ENCODE results near the gene PSG1. TPM values are rescaled to one million over a fixed set of nuclear protein-coding genes. Genes with fewer than 3 reads are reported as not detected.
"Not testable (repeated sequence)": the region's sequence is repeated elsewhere in the genome, so short reads cannot be mapped to it uniquely, and the experiment has no call there.

The PSG1 gene
- total RNA-seq, 1 donor from 2014 or later, result 2.0 TPM

GRCh38 chr19:42882010-42882409 is 2.5 kb upstream of the PSG1 start:
- not testable (repeated sequence) for DNase-seq (ENCODE audit: extremely low read depth, low read depth, low spot score)

DNA sequence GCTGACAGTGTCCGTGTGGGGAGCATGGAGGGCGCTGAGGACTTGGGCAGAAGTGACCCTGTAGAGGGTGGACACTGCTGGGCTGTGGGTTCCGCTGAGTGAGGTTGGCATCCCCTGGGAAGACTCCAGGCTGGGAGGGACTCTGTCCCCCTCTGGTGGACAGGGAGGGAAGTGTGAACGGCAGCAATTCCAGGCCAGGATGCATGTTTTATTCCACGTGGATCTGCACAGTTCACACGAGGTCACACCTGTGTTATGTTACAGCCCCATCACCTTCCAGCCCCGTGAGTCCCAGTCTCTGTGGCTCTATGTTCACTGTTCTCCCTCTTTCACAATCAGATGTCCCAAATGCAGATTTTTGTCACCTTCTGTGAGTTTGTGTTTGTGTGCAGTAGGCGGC is 1.8 kb upstream of the PSG1 start:
- DNase-seq (ENCODE audit: extremely low read depth, low read depth, low spot score), result not testable (repeated sequence)

DNA sequence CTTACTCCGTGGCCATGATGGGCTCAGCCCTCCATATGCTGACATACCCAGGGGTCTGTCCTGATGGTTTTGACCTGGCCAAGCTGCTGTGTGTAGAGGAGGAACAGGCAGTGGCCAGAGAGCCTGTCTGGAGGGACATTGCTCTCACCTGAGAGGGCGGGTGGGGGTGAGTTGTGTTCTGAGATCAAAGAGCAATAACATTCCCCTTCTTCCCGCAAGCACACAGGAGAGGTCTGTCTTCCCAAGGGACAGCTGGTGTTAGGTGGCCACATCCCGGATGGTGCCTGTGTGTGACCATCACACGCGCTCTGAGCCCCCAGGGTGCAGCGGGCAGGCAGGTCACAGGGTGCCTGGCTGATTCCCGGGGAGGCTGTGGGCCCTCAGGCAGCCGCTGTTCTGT is 1.1 kb upstream of the PSG1 start:
- DNase-seq (ENCODE audit: extremely low read depth, low read depth, low spot score), result not testable (repeated sequence)

DNA sequence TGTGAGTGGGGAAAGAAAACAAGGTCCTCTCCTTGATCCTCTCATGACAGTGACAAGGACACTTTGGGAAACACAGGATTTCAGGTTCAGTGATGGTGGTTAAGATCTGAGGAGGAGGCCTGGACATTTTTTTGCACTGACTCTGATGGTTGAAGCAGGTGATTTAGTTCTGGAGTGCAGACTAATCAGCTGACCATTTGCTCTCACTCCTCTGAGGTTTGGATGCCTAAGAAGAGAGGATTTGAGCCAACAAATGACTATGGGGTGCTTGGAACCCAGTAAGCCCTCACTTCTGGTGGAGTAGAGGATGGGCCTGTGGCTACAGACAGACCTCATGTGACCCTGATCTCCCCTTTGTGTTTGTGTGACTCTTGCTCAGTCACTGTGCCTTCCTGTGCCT is 2.9 kb downstream of the PSG1 start:
- not testable (repeated sequence) for DNase-seq (ENCODE audit: extremely low read depth, low read depth, low spot score)

GRCh38 chr19:42875881-42876280 is 3.6 kb downstream of the PSG1 start:
- DNase-seq (ENCODE audit: extremely low read depth, low read depth, low spot score), result not testable (repeated sequence)

GRCh38 chr19:42874901-42875813 is 4.4 kb downstream of the PSG1 start:
- not testable (repeated sequence) for DNase-seq (ENCODE audit: extremely low read depth, low read depth, low spot score)

DNA sequence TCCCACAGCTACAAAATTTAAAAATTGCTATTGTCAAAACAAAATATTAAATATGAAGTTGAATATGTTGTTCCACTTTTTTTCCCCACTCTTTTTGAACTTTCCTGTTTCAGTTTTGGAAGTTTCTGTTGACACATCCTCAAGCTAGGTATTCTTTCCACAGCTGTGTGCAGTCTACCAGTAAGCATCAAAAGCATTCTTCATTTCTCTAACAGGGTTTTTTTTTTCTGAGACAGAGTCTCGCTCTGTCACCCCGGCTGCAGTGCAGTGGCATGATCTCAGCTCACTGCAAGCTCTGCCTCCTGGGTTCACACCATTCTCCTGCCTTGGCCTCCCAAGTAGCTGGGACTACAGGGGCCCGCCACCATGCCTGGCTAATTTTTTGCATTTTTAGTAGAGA is 5.4 kb downstream of the PSG1 start:
- not testable (repeated sequence) for DNase-seq (ENCODE audit: extremely low read depth, low read depth, low spot score)

- DNase-seq (ENCODE audit: extremely low read depth, low read depth, low spot score), result no peak
These were observed 6.9 kb downstream of the PSG1 start for GRCh38 chr19:42872608-42873007.

DNA sequence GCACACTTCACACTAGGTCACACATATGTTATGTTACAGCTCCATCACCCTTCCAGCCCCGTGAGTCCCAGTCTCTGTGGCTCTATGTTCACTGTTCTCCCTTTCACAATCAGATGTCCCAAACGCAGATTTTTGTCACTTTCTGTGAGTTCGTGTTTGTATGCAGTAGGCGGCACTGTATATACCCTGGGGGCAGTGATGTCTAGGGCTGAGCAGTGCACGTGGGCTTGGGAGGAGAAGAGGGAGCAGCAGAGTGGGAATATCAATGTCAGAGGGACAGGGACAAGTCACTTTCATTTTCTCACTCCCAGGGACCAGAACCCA is 22.0 kb downstream of the PSG1 start:
- DNase-seq (ENCODE audit: extremely low read depth, low read depth, low spot score), result no peak

- not testable (repeated sequence) for DNase-seq (ENCODE audit: extremely low read depth, low read depth, low spot score)
These were observed 22.5 kb downstream of the PSG1 start for GRCh38 chr19:42856866-42857543.

GRCh38 chr19:42854745-42855144 is 24.8 kb downstream of the PSG1 start:
- not testable (repeated sequence) for DNase-seq (ENCODE audit: extremely low read depth, low read depth, low spot score)

DNA sequence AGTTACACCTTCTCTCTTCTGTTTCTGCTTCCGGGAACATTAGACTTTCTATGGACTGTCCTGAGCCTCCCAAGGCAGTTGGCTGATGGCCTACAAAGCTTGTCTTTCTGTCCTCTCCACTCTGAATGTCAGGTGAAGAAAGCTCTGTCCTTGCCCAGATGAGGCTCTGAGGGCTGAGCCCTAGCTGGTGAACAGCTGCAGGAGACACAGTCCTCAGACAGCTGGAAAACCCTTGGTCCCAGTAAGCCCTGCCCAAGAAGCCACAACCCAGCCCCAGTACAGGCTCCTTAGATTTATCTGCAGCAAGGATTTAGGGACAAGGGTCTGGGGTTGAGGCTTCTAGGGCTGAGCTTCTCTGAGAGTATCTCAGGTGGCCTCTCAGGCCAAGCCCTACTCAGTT is 26.3 kb downstream of the PSG1 start:
- DNase-seq (ENCODE audit: extremely low read depth, low read depth, low spot score), result not testable (repeated sequence)

- not testable (repeated sequence) for DNase-seq (ENCODE audit: extremely low read depth, low read depth, low spot score)
These were observed 26.7 kb downstream of the PSG1 start for GRCh38 chr19:42852821-42853220.

DNA sequence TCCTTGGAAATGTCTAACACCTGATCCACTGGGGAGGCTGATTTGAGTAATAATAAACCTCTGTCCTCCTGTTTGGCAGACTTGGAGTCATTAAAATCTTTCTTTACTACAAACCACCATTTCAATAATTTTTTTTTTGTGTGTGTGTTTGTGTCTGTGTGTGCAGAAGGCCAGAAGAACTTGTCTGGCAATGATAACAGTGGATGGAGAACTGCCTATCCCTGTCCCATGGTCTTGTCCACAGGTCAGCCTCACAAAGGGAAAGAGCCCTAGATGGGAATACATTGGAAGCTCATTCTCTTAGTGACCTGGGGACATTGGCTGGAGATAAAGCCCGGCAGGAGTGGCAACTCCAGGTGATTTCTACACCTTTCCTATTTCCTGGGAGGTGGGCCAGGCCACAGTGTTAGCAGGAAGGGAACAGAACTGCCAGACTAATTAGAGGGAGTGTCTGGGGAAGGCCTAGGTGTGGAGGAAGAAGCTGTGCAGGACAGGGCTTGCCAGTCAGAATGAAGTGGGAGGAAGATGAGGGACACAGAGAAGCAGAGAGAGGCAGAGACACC is 27.7 kb downstream of the PSG1 start:
- not testable (repeated sequence) for DNase-seq (ENCODE audit: extremely low read depth, low read depth, low spot score)

GRCh38 chr19:42850981-42851717 is 28.4 kb downstream of the PSG1 start:
- peak; percentile 5 for DNase-seq (ENCODE audit: extremely low read depth, low read depth, low spot score)

DNA sequence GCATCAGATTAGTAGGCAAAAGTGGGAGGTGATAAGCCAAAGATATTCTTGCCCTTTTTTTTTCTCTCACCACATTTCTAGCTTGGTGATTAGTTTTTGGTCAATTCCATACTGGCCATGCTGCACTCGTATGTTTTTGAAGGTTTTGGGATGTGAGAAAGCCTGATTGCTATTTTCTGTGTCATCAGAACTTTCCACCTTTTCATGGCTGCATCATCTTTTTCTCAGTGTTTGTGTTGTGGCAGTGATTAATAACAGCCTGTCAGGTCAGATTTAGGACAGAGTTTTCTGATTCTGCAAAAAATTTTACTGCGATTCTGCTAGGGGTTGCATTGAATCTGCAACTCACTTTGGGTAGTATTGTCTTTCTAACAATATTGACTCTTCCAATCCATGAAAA is 32.9 kb downstream of the PSG1 start:
- no peak for DNase-seq (ENCODE audit: extremely low read depth, low read depth, low spot score)

DNA sequence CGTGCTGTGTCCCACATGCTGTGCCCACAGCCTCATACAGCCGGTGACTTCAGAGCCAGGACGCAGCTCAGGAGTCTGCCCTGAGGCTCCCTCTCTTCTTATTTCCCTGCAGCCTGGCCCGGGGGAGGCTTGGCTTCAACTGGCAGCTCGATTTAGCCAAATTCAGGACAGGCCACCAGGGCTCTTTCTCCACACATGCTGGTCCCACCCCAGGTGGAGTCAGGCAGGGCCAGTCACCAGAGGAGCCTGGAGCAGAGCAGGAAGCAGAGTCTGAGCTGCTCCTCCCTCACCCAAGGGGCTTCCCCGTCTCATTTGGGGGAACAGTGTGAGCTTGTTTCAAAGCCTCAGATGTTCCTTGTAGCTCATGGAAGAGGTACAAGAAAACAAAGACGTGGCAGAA is 35.9 kb downstream of the PSG1 start:
- not testable (repeated sequence) for DNase-seq (ENCODE audit: extremely low read depth, low read depth, low spot score)

DNA sequence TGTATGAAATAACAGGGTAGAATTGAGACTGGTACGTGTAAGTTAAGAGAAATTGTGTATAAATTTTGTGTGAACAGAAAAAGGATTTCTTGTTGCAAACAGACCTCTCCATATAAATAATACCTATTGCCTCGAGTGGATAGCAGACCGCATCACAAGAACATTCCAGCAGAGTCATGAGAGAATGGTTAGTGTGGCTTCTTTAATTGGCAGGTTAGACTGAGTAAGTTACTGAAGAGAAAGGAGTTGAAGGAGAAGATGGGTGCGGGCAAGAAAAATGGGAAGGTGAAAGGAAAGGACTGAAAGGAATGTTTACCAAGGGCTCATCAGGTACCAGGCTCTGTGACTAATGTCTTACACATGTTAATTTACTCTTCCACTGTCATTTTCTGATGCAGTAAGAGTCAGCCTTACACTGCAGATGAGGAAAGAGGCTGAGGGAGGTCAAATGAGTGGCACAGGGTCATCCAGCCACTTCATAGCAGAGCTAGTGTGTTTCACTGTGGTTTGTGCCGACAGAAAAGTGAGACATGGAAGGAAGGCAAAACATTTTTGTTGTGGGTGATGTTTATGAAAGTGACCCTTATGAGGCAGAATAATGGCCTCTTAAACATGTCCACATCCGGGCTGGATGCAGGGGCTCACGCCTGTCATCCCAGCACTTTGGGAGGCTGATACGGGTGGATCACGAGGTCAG is 46.6 kb downstream of the PSG1 start:
- not testable (repeated sequence) for DNase-seq (ENCODE audit: extremely low read depth, low read depth, low spot score)

- DNase-seq (ENCODE audit: extremely low read depth, low read depth, low spot score), result not testable (repeated sequence)
These were observed 47.4 kb downstream of the PSG1 start for GRCh38 chr19:42832023-42832680.
